GM12878 (cell line): ENCODE measurements around the gene RCOR2. TPM values are rescaled to one million over a fixed set of nuclear protein-coding genes. Genes with fewer than 3 reads are reported as not detected.

Source experiments
- ATAC-seq: fragments of 200-7000 bp; cut with Tn5 transposase; 3 replicates; pipeline ENCODE4 v1.9.1; 2020; ENCODE audit warnings: mild to moderate bottlenecking, moderate library complexity
- BruUV-seq: library from RNA; stranded (reverse); fragments of 400-500 nt; replicated peaks from 2 replicates; lab custom pipeline; 2021; lab: Mats Ljungman, UMichigan
- CTCF ChIA-PET: fragments of 300-600 bp; sonication (Branson Sonifier 250); formaldehyde crosslinking; extraction: SDS; loops from one replicate; lab custom pipeline; 2021; ENCODE audit warnings: inconsistent platforms; lab: Yijun Ruan, JAX
- POLR2A ChIA-PET: fragments of 350-600 bp; formaldehyde crosslinking; extraction: SDS; loops from one replicate; lab custom pipeline; 2021; ENCODE audit warnings: inconsistent platforms; lab: Charles Lee
- RAD21 ChIA-PET: fragments of 300-600 bp; sonication (Branson Sonifier 250); formaldehyde crosslinking; loops from one replicate; lab custom pipeline; 2023; ENCODE audit warnings: antibody characterized with exemption; ENCODE audit not compliant: unreplicated experiment; lab: Charles Lee
- SMC1A ChIA-PET: fragments of 300-600 bp; sonication (Branson Sonifier 250); formaldehyde crosslinking; loops from one replicate; lab custom pipeline; 2023; ENCODE audit not compliant: unreplicated experiment, uncharacterized antibody; lab: Charles Lee
- DNase-seq: peaks from one replicate; pipeline ENCODE4 v3.0.0-alpha.2; 2011; ENCODE audit warnings: low read depth, low spot score
- FAIRE-seq: peaks from 3 replicates; lab custom pipeline; 2011; peaks lifted over from hg19 to GRCh38; lab: Jason Lieb, UNC
- H2AFZ ChIP-seq: 2 replicates; pipeline ENCODE4 v1.6.0; 2011; ENCODE audit warnings: low read depth, low read length, control low read depth; ENCODE audit not compliant: control insufficient read depth
- H3K27ac ChIP-seq: 2 replicates; pipeline ENCODE4 v1.5.1; 2011; ENCODE audit warnings: control low read depth; ENCODE audit not compliant: control insufficient read depth, insufficient read depth
- H3K27me3 ChIP-seq, 2 experiments: replicated peaks in 1 of 2; 2 replicates each; pipeline versions ENCODE4 v1.6.0 to v1.6.1; 2011; ENCODE audit warnings: low read length in 1 of 2; ENCODE audit not compliant: control insufficient read depth in 2 of 2, insufficient read depth in 2 of 2
- H3K36me3 ChIP-seq, 2 experiments: 2 replicates each; pipeline ENCODE4 v1.5.1; 2011; ENCODE audit warnings: low read length in 1 of 2; ENCODE audit not compliant: control insufficient read depth in 2 of 2, insufficient read depth in 2 of 2
- H3K4me1 ChIP-seq: 2 replicates; pipeline ENCODE4 v1.6.1; 2011; ENCODE audit warnings: mild to moderate bottlenecking, low read length, moderate library complexity, mixed read lengths; ENCODE audit not compliant: control insufficient read depth, insufficient read depth
- H3K4me2 ChIP-seq: 2 replicates; pipeline ENCODE4 v1.6.0; 2011; ENCODE audit warnings: control low read depth; ENCODE audit not compliant: control insufficient read depth, insufficient read depth
- H3K4me3 ChIP-seq: fragments of 200-600 bp; sonication (generic); 2 replicates; pipeline ENCODE4 v1.5.1; 2016
- H3K79me2 ChIP-seq: 2 replicates; pipeline ENCODE4 v1.6.0; 2011; ENCODE audit warnings: low read length; ENCODE audit not compliant: control insufficient read depth, insufficient read depth
- H3K9ac ChIP-seq: 2 replicates; pipeline ENCODE4 v1.8.0; 2011; ENCODE audit warnings: low read length, control low read depth, mixed read lengths; ENCODE audit not compliant: control insufficient read depth, insufficient read depth
- H3K9me3 ChIP-seq: replicated peaks from 3 replicates; pipeline ENCODE4 v1.5.1; 2011; ENCODE audit warnings: mild to moderate bottlenecking, low read length; ENCODE audit not compliant: control insufficient read depth, insufficient read depth
- H4K20me1 ChIP-seq: 2 replicates; pipeline ENCODE4 v1.6.0; 2011; ENCODE audit not compliant: control insufficient read depth, insufficient read depth
- BACH1 ChIP-seq: fragments of 450-650 bp; IDR thresholded peaks from 2 replicates; pipeline ENCODE4 v1.6.1; 2017; ENCODE audit warnings: mild to moderate bottlenecking, borderline replicate concordance
- BRCA1 ChIP-seq: IDR thresholded peaks from 2 replicates; pipeline ENCODE4 v1.6.1; 2011; ENCODE audit warnings: low read depth, low read length, improper control_type of control experiment
- CEBPB ChIP-seq, 2 experiments: fragments of 150-350 bp in 1 of 2; IDR thresholded peaks; 2 replicates each; pipeline ENCODE4 v1.6.1; 2012 to 2014; ENCODE audit warnings: low read depth in 2 of 2, low read length in 2 of 2, borderline replicate concordance in 1 of 2, inconsistent platforms in 1 of 2
- DPF2 ChIP-seq: fragments of 450-650 bp; IDR thresholded peaks from 2 replicates; pipeline ENCODE4 v1.6.1; 2017; ENCODE audit warnings: mild to moderate bottlenecking
- EED ChIP-seq: sonication (generic); IDR thresholded peaks from 2 replicates; pipeline ENCODE4 v1.6.1; 2016; ENCODE audit warnings: antibody characterized with exemption, low read depth
- IKZF1 ChIP-seq: fragments of 450-650 bp; conservative IDR thresholded peaks from 2 replicates; pipeline ENCODE4 v1.6.1; 2017; ENCODE audit warnings: antibody characterized with exemption, mild to moderate bottlenecking
- LARP7 ChIP-seq: fragments of 450-650 bp; IDR thresholded peaks from 2 replicates; pipeline ENCODE4 v1.6.1; 2017; ENCODE audit warnings: mild to moderate bottlenecking
- RCOR1 ChIP-seq: conservative IDR thresholded peaks from 2 replicates; pipeline ENCODE4 v1.6.1; 2012; ENCODE audit warnings: low read depth, low read length, improper control_type of control experiment
- TBL1XR1 ChIP-seq: IDR thresholded peaks from 2 replicates; pipeline ENCODE4 v1.6.1; 2012; ENCODE audit warnings: low read depth, low read length, improper control_type of control experiment
- ZNF217 ChIP-seq: fragments of 450-650 bp; IDR thresholded peaks from 2 replicates; pipeline ENCODE4 v1.6.1; 2017; ENCODE audit warnings: antibody characterized with exemption, mild to moderate bottlenecking
- WGBS: methylation state at CpG from one replicate; pipeline ENCODE4 v1.1.6; 2016; ENCODE audit warnings: low lambda C conversion rate; ENCODE audit not compliant: insufficient replicate concordance, insufficient coverage; ENCODE audit errors: missing lambda C conversion rate; 5-methylcytosine and 5-hydroxymethylcytosine counted together
- in situ Hi-C: fragments of 300-500 bp; cut with MboI; formaldehyde crosslinking; loops from 9 replicates; pipeline ENCODE4 v1.14.3; 2018; ENCODE audit warnings: mixed read lengths
- intact Hi-C: fragments of 100-400 bp; cut with micrococcal nuclease; formaldehyde crosslinking; loops from one replicate; pipeline ENCODE4 v1.14.2; 2022; ENCODE audit not compliant: unreplicated experiment
- polyA plus RNA-seq, 11 experiments: library from polyadenylated mRNA; depleted of rRNA in 4 of 11; unstranded in 6 of 11; stranded (reverse) in 5 of 11; fragments of >200 nt; fragmentation: Nextera tagmentation in 4 of 11; fragmentation: Illumina TruSeq in 1 of 11; extraction: Ambion mirVana in 4 of 11; extraction: Trizol in 1 of 11; gene quantifications; 1 replicate in 1 of 11; 2 replicates in 10 of 11; pipeline versions ENCODE4 v1.2.1 to v1.2.3, GENCODE V29; 2011 to 2016; ENCODE audit warnings: inconsistent platforms in 2 of 11, missing spikeins in 2 of 11, low read depth in 1 of 11
- total RNA-seq, 4 experiments: library from RNA; depleted of rRNA in 3 of 4; stranded (reverse); fragments of >200 nt in 3 of 4; fragmentation: Illumina TruSeq in 1 of 4; extraction: Trizol in 1 of 4; gene quantifications; 2 replicates each; pipeline versions ENCODE4 v1.2.1 to v1.2.3, GENCODE V29; 2013 to 2021
- TF ChIP-seq, protein P1 (sequence below): fragments of 450-650 bp; IDR thresholded peaks from 2 replicates; pipeline ENCODE4 v1.6.1; 2018; ENCODE audit warnings: mild to moderate bottlenecking, low read depth, moderate library complexity; ENCODE audit not compliant: partially characterized antibody

The RCOR2 gene
- total and polyA plus RNA-seq, 10 of the 15 experiments (the other 5 are each of a cell fraction or from before 2014, with no cell fraction given), result 0.06 to 0.32 (median 0.17) TPM; not detected in 5

DNA sequence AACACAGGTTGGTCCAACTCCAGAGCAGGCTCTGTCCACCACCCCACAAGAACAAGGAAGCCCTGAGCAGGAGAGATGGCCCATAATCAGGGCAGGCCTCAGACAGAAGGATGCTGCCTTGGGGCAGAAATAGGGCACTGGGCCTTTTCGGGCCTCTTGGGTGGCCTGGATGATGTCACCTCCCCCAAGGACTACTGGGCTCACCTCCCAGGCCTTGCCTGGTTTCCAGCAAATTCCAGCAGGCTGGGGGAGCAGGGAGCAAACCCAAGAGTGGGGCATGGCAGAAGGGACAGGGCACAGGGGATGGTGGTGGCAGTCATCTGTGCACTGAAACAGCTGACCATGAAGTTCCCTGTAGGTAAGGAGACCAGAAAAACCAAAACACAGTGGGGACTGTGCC, 16.5 kb upstream of the RCOR2 start:
- Histone ChIP-seq H3K36me3 (no peaks in the 10 kb centered on the region), H4K20me1 (no peaks in the 10 kb centered on the region), H3K27me3 (no peaks in the 10 kb centered on the region; a peak in 1 of 4 replicates), H3K4me2 (no peak overlapping the region), H3K4me3 (no peak overlapping the region), H3K4me1 (0 out of 2 replicates have a peak, but pooled peaks cover 4% of the 10 kb centered on the region), H2AFZ (no peak overlapping the region), H3K79me2 (no peaks in the 10 kb centered on the region), H3K27ac (no peak overlapping the region), H3K9me3 (no peaks in the 10 kb centered on the region), H3K9ac (no peak overlapping the region)
- ChIA-PET RAD21 (no interaction called here), POLR2A (no interaction called here), CTCF (no interaction called here), SMC1A (interaction anchor here (1.2 kb wide), 1 partner anchor 12 kb away, joined by 3 read pairs; no protein-coding TSS in a partner anchor)
- TF ChIP-seq BRCA1, result no peak
- WGBS, result 0% methylated on average over 1 of the region's 1 CpG
- ATAC-seq (no peak), DNase-seq (no peak), FAIRE-seq (no peak)
- BruUV-seq, result no TSS peak
- intact Hi-C loops, result no loop called here
- in situ Hi-C loops, result no loop called here

DNA sequence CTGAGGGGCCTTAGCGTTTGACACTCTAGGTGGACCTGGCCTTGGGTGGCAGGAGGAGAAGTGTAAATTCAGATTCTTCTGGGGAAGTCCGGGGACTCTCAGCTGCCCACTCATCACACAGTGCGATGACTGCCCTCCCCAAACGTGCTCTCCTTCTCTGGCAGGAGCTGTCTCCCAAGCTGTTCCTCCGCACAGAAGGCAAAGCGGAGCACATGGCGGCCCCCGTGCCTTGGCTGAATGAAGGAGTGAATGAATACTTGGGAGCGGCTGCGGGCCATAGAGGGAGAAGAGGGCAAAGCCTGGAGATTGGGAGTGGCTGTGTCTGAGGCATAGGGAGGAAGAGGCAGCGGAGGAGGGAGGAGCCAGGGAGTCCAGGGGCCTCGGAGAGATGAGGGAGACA, 14.9 kb upstream of the RCOR2 start:
- in situ Hi-C loops (no loop called here), intact Hi-C loops (no loop called here)
- no peak overlapping the region for H3K4me3 ChIP-seq
- H3K9me3 ChIP-seq, result no peaks in the 10 kb centered on the region
- H3K27ac ChIP-seq, result no peak overlapping the region
- FAIRE-seq (no peak), ATAC-seq (no peak), DNase-seq (no peak)
- ChIA-PET POLR2A (no interaction called here), CTCF (no interaction called here), RAD21 (no interaction called here), SMC1A (interaction anchor here (0.7 kb wide), 1 partner anchor 18 kb away, joined by 3 read pairs; no protein-coding TSS in a partner anchor)
- no peaks in the 10 kb centered on the region for H4K20me1 ChIP-seq
- no peak overlapping the region for H2AFZ ChIP-seq
- BruUV-seq, result no TSS peak
- no peaks in the 10 kb centered on the region; a peak in 1 of 4 replicates for H3K27me3 ChIP-seq
- H3K9ac ChIP-seq, result no peak overlapping the region
- H3K4me1 ChIP-seq, result no peaks in the 10 kb centered on the region
- 52% methylated on average over 10 of the region's 12 CpGs for WGBS
- H3K36me3 ChIP-seq, result no peaks in the 10 kb centered on the region
- TF ChIP-seq BACH1 (no peak), TBL1XR1 (no peak), CEBPB (IDR thresholded peaks at IDR 0.05; ENCODE audit: borderline replicate concordance in 1 of 2, low read depth in 2 of 2, low read length in 2 of 2) (no peak), DPF2 (no peak), EED (no peak), RCOR1 (no peak), ZNF217 (no peak), LARP7 (no peak), IKZF1 (no peak)
- TF ChIP-seq, protein P1, sequence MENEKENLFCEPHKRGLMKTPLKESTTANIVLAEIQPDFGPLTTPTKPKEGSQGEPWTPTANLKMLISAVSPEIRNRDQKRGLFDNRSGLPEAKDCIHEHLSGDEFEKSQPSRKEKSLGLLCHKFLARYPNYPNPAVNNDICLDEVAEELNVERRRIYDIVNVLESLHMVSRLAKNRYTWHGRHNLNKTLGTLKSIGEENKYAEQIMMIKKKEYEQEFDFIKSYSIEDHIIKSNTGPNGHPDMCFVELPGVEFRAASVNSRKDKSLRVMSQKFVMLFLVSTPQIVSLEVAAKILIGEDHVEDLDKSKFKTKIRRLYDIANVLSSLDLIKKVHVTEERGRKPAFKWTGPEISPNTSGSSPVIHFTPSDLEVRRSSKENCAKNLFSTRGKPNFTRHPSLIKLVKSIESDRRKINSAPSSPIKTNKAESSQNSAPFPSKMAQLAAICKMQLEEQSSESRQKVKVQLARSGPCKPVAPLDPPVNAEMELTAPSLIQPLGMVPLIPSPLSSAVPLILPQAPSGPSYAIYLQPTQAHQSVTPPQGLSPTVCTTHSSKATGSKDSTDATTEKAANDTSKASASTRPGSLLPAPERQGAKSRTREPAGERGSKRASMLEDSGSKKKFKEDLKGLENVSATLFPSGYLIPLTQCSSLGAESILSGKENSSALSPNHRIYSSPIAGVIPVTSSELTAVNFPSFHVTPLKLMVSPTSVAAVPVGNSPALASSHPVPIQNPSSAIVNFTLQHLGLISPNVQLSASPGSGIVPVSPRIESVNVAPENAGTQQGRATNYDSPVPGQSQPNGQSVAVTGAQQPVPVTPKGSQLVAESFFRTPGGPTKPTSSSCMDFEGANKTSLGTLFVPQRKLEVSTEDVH, result no peak
- no peaks in the 10 kb centered on the region for H3K79me2 ChIP-seq
- no peak overlapping the region for H3K4me2 ChIP-seq
